Skin of body (tissue), 2 donors: ENCODE results near the gene SH3BP4. TPM values are rescaled to one million over a fixed set of nuclear protein-coding genes. Genes with fewer than 3 reads are reported as not detected.
A peak's percentile ranks its signal among the peaks of the same experiment; 100 is the strongest.

Experiments used
- DNase-seq: peaks from one replicate; lab custom pipeline; 2025; lab: John Stamatoyannopoulos, UW
- total RNA-seq: library from RNA; depleted of rRNA; stranded (reverse); fragments of >200 nt; gene quantifications from one replicate; pipeline ENCODE4 v1.2.3, GENCODE V29; 2014

SH3BP4 gene, protein sequence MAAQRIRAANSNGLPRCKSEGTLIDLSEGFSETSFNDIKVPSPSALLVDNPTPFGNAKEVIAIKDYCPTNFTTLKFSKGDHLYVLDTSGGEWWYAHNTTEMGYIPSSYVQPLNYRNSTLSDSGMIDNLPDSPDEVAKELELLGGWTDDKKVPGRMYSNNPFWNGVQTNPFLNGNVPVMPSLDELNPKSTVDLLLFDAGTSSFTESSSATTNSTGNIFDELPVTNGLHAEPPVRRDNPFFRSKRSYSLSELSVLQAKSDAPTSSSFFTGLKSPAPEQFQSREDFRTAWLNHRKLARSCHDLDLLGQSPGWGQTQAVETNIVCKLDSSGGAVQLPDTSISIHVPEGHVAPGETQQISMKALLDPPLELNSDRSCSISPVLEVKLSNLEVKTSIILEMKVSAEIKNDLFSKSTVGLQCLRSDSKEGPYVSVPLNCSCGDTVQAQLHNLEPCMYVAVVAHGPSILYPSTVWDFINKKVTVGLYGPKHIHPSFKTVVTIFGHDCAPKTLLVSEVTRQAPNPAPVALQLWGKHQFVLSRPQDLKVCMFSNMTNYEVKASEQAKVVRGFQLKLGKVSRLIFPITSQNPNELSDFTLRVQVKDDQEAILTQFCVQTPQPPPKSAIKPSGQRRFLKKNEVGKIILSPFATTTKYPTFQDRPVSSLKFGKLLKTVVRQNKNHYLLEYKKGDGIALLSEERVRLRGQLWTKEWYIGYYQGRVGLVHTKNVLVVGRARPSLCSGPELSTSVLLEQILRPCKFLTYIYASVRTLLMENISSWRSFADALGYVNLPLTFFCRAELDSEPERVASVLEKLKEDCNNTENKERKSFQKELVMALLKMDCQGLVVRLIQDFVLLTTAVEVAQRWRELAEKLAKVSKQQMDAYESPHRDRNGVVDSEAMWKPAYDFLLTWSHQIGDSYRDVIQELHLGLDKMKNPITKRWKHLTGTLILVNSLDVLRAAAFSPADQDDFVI
- 14.6 TPM for total RNA-seq

DNA sequence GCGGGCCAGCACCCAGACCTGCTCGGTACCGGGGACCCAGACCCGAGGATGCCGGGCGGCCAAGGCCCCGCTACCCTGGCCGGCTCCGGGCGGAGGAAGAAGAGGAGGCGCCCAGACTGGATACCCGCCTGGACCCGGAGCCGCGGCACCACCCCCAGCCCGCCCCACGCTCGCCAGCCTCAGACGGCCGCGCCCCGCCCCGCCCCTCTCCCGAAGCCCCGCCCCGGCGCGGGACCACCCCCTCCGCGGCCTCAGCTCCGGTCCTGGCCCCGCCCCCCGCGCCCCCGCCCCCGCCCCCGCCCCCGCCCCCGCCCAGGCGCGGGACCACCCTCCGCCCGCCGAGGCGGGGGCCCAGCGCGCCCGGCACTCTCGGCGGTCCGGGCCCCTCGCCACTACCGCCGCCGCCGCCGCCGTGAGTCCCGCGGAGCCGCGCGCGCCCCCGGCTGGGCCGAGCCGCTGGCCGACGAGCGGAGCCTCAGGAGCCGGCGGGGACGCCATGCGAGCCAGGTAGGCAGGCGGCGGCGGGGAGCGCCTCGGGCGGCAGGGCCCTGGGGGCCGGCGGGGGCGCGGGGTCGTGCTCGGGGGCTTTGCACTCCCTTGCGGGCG is at the start of gene SH3BP4:
Gene SH3BP4 (plus strand): TSS at position 354 of the 606 bp plus-strand sequence. CDS start 82,986 bp downstream, outside the sequence.
- peak; percentile 23 for DNase-seq

DNA sequence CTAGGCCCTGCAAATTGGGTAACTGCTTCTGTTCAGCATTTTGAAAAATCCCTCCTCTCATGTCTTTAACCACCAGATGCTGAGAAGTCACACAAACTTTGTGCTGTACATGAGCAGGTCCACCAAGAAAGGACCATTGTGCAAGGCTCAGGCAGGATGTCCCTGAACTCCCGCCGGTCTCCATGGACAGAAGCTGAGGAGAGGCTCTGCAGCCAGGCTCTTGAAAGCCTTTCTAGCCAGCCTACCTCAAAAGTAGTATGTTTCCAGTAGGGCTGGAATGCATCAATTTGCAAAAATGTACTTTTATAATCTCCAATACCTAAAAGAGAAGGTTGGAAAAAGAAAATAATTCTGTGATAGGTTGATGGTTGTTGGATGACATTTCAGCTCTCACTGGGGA is 47.0 kb upstream of the SH3BP4 start:
- no peak for DNase-seq

DNA sequence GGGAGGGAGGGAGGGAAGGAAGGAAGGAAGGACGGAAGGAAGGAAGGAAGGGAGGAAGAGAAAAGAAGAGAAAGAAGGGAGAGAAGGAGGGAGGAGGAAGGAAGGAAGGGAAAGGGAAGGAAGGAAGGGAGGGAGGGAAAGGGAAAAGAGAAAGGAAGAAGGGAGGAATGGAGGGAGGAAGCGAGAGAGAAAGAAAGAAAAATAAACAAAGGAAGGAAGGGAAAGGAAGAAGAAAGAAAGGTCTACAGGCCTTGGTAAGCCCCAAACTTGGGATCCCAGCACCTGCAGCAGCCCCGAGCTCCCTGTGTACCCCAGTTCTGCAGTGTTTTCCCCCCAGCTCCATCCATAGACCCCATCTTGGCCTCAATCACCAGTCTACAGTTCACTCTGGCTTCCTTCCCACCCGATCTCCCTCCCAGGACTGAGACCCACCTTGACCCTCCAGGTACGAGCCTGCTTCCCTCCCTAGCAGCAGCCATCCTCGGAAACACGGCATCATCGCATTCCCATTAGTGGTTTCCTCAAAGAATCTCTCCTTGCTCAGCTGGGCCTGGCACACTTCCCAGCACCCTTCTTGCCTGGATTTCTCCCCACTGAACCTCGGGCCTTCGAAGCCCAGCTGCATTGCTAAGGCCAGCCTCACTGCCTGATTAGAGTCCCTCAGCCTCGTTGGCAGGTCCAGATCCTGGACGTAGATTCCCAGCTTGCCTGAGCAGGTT is 46.1 kb upstream of the SH3BP4 start:
- DNase-seq: no peak

DNA sequence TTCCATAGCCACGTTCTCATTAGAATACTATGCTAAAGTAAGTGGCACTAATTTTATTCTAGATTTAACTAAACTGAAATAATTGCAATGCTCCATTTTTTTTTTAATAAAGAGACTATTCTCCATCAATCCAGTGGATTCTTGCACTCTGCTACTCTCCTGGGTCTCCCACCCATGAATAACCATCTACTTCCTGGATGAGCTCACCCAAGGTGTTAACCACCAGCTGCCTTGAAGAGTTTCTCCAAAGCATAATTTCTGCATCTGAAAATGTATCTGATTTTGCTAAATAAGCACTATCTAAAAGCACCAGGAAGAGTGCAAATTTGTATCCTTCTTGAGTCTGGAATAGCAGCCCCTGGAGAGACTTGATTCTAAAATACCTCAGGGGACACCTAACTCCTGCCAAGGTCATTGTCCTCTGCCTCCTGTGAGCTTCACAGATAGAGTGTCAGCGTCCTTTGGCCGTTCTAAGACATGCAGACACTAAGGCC is 41.6 kb upstream of the SH3BP4 start:
- no peak for DNase-seq

DNA sequence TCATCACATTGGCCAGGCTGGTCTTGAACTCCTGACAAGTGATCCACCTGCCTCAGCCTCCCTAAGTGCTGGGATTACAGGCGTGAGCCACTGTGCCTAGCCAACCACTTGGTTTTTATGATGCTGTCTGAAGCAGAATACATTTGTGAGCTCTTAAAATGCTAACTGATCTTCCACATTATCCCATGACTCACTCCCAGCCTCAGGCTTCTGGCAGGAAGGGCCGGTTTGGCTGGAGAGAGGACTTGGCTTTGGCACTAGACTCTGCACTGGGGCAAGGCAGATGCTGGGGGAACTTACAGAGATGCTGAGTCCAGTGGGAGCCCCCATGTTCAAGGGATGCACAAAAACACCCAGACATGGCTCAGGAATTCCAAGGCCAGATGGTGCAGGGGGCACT is 40.5 kb upstream of the SH3BP4 start:
- no peak for DNase-seq

DNA sequence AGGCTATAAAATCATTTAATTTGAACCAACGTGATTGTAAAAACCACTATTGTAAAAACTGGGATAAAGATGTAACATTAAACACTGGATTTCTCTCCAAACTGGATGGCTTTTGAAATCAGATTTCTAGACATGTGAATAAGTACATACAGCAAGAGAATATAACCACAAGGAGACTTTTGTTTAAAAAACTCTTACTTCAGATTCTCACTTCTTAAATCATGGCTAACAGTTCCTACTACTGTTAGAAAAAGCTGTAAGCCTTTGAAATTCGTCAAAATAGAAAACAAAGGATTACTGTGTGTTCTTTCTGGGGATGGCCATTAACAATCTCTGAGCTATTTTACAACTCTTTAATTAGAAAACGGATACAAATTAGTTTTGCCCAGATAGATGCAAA is 39.4 kb upstream of the SH3BP4 start:
- DNase-seq: no peak

DNA sequence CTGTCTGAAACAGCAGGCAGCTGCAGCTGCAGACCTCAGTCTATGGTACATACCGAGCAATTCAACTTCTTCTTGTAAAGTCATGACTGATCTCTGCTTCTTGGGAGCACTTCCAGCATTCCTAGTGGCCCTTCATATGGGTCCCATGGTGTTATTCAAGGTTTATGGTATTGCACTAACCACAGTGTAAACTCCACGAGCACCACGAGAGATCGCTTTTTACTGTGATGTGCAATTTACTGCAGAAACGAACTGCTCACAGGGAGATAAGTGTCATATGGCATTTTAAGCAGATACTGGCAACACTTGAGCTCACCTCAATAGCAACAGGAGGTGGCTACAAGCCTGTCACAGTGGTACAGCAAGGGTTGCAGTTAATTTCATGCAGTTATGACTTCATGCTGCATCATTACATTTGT is 38.6 kb upstream of the SH3BP4 start:
- no peak for DNase-seq

DNA sequence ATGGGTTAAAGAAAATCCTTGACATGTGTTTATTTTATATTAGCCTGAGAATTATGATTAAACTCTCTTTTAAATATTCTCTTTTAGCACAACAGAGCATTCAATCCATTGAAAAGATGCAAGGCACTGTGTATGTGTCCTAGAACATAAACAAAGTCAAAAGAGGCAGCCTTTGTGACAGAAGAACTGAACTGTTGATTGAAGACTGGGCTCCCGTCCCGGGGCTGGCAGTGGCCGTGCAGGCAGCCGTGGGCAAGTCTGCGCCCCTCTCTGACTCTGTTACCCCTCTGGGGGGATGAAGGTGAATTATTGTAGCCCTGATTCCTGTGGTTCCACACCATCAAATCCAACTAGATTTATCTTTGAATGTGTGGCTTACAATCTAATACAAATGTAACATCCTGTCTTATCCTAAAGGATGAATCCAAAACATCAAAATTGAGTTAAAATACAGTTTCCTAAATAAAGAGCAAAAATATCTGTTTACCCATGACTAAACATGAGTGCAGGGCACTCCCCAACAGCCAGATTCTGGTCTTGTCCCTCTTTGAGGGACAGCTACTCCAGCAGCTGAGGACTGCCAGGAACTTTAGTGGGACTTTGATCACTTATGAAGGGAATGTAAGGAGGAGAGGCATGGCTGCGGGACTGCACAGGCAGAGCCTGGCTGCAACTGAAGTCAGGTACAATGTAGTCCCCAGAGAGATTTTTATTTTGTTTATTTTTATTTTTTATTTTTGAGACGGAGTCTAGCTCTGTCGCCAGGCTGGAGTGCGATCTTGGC is 37.3 kb upstream of the SH3BP4 start:
- DNase-seq: no peak

DNA sequence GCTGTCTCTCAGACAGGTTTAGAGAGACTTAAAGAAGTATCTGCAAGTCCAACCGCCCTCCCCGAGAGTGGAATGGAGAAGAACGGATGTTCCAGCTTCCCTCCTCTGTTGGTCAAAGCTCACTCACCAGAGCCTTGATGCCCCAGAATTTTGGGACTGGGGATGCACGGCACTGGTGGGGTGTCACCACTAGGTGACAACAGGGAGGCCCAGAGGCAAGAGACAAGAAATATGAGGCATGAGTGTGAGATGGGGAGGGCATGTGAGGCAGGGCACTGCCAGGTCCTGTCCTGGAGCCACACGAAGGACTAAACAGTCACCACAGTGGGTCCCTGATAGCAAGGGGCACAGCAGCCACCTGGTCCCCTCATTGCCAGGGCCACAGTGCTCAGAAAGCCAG is 35.1 kb upstream of the SH3BP4 start:
- no peak for DNase-seq

DNA sequence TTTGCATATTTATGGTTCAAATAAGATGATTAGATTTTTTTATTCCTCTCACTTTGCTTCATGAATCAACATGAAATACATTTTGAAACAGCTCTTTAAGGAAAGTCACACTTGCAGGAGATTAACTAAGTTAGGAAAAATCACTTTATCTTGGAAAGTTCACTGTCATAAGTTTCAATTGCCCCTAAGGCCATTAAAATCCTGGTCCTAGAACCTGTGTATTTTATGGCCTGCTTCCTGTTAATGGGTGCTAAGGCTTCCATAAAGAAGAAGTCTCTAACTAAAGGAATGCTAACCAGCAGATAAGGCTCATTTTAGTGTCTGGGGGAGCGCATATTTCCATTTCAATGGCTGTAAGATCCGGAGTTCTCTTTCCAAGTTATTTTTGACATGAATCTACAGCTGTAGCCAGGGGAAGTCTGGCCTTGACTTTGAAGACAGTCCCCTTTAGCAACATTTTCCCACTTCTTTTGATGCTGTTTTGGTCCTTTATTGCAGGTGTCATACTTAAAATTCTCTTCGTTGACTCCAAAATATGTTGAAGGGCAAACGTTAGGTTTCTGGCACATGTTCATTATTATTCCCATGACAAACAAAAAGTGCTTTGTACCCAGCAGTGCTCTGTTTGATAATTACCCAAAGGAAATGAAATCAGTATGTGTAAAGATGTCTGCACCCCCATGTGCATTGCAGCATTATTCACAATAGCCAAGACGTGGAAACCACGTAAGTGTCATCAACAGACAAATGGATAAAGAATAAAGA is 34.4 kb upstream of the SH3BP4 start:
- peak; percentile 65 for DNase-seq

DNA sequence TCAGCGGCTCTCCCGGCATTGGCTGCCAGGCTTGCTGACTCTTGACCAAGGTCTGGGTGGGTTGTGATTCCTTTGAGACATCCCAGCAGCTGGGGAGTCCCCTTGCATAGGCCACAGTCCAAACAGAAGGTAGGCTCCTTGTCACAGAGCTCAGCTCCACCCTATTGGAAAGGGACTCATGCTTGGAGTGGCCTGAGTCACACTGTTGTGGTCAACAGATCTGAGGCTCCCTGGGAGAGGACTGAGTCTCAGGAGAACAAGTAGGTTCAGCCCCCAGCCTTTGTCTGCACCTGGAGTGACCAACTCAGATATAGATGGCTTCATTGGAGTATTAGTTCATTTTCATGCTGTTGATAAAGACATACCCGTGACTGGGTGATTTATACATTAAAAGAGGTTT is 32.1 kb upstream of the SH3BP4 start:
- no peak for DNase-seq

DNA sequence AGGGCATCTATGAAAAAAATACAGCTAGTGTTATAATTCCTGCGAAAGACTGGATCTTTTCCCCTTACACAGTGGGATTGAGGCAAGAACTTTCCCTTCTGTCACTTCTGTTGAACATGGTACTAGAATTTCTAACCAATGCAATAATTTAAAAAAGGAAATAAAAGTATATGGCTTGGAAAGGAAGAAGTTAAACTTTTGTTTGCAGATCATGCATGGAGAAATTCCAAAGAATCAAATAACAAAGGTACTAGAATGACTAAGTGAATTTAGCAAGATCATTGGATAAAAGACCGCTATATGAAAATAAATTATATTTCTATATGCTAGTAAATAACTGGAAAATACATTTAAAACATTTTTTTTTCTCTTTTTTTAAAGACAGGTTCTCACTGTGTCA is 31.0 kb upstream of the SH3BP4 start:
- DNase-seq: no peak

DNA sequence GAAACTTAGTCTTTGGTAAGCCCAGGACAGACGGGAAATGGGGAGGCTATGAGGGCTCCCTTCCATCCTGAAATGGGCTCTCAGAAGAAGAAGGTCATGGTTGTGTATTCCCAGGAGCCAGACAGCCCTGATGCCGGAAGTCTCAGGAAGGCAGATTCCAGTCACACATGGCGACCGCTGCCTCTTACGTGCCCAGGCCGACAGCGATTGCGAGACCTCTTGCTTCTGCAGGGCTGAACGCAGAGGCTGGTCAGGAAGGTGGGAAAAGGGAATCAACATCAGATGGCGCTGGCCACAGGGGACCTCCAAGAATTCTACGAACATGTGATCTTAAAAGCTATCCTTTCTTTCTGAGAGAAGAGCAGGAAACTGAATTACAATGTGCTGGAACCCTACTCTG is 22.8 kb upstream of the SH3BP4 start:
- no peak for DNase-seq

DNA sequence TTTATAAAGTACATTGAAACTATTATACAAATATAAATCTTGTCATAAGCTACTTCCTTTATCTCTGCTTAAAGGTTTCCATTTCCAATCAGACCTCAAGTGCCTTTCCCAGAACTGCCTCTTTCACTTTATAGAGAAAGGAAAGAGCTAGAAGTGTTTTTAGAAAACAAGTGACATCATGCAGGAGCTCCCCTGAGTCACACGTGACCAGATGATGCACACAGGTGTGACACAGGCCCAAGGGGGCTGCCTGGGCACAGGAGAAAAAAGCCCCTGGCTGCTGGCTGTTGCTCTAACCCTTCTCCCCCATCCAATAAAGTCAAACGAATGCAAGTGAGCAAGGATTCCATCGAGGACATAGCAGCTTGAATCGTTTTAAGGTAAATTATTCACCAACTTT is 21.4 kb upstream of the SH3BP4 start:
- no peak for DNase-seq

DNA sequence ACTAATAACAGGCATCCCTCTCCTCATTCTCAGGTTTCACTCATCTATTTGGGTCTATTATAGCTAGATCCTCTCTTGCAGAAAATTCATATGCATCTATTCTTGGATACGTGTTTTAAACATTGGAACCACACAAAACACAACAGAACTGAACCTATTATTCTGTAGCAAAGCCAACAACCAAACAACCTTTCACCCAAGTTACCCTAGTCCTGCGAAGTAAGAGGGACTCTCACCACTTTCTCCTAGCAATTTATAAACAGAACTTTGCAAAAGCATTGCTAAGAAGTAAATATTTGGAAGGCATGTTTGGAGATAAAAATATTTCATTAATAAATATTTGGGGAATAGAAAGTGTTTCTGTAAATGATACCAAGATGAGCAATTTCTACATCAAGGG is 20.4 kb upstream of the SH3BP4 start:
- DNase-seq: no peak

DNA sequence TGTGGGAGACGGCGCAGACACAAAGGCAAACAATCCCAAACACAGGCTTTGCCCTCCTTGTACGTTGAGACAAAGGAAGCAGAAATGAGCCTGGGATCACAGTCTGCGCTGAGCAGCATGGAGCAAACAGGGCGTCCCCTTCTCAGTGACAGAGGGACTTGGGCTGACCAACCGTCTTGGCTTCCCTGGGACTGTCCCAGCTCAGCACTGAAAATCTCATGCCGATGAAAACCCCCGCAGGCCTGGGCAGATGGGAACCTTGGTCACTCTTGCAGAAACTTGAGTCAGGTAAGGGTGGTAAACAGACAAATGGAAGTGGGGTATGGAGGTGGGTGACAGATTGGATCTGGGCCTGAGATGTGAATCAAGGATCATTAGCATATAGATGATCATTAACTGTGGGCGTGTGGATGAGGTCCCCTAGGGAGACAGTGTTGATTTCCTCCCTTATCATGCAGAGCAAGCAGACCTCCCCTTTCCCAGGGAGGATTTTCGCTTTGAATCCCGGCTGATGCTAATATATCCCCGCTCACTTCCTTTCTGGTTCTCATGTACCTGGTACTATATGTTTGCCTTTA is 19.1 kb upstream of the SH3BP4 start:
- no peak for DNase-seq

DNA sequence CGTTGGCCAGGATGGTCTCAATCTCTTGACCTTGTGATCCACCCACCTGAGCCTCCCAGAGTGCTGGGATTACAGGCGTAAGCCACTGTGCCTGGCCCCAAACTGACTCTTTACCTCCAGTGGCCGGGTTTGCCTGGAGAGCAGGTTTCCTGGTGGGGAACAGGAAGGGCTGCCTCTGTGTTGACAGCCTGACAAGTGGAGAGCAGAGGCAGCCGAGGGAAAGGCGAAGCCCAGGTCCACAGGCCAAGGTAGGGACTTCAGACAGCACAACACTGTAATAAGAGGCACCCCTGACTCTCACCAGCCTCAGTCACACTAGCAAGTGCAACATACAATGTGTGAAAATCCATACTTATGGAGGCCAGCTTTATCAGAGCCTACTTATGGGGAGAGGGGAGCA is 16.5 kb upstream of the SH3BP4 start:
- no peak for DNase-seq

DNA sequence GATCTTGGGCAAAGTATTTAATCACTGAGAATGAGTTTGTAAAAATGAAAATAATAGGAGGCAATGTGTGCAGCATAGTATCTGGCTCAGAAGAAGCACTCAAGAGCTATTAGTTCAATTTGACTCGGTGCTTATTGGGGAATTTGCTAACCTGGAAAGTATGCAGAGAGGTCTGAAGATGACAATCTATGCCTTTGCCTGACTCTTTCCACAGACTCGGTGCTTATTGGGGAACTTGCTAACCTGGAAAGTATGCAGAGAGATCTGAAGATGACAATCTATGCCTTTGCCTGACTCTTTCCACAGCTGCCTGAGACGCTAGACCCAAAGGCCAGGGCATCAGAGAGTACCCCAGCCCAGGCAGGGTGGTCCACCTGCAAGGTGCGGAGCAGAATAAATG is 12.2 kb upstream of the SH3BP4 start:
- no peak for DNase-seq

DNA sequence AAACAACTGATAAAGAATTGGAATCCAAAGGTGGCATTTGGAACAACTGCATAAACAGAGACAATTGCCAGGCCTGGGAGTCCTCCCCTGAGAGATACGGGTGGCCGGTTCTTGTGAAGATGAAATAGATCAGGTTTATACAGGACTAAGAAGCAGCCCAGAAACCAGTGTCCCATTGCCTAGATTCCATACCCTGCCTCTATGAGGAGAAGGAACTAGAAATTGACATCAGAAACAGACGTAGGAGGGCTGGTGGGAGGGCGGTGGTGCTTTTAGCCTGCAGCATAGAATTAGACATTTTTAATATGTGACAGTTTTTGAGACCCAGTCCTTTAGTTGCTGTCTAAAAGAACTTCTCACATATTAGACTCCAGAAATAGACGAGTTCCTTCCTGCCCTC is 11.8 kb upstream of the SH3BP4 start:
- DNase-seq: no peak
